SK-N-SH treated with all-trans-retinoic acid at 6 μM for 48 hours (cell line): ENCODE measurements around the gene SDR9C7.

Source experiments
- CSDC2 ChIP-seq: fragments of 250-450 bp; sonication (Bioruptor Pico); IDR thresholded peaks from 2 replicates; pipeline ENCODE4 v1.5.0; 2020; ENCODE audit warnings: mild to moderate bottlenecking, moderate library complexity
- ESRRG ChIP-seq: fragments of 250-450 bp; sonication (Bioruptor Pico); IDR thresholded peaks from 2 replicates; pipeline ENCODE4 v1.6.1; 2021; ENCODE audit warnings: mild to moderate bottlenecking
- OSR1 ChIP-seq: fragments of 250-450 bp; sonication (Bioruptor Pico); IDR thresholded peaks from 2 replicates; pipeline ENCODE4 v1.8.0; 2022; ENCODE audit warnings: moderate library complexity, mild to moderate bottlenecking, inconsistent platforms
- TOX ChIP-seq: fragments of 250-450 bp; sonication (Bioruptor Pico); IDR thresholded peaks from 2 replicates; pipeline ENCODE4 v1.8.0; 2021; ENCODE audit warnings: mild to moderate bottlenecking, moderate library complexity, borderline replicate concordance
- TF ChIP-seq, protein P1 (sequence below): fragments of 250-450 bp; sonication (Bioruptor Pico); IDR thresholded peaks from 2 replicates; pipeline ENCODE4 v1.8.0; 2021; ENCODE audit warnings: low read depth, mild to moderate bottlenecking, moderate library complexity, borderline replicate concordance
- TF ChIP-seq, protein P2 (sequence below): fragments of 250-450 bp; sonication (Bioruptor Pico); IDR thresholded peaks from 2 replicates; pipeline ENCODE4 v1.5.0; 2020; ENCODE audit warnings: mild to moderate bottlenecking, moderate library complexity

DNA sequence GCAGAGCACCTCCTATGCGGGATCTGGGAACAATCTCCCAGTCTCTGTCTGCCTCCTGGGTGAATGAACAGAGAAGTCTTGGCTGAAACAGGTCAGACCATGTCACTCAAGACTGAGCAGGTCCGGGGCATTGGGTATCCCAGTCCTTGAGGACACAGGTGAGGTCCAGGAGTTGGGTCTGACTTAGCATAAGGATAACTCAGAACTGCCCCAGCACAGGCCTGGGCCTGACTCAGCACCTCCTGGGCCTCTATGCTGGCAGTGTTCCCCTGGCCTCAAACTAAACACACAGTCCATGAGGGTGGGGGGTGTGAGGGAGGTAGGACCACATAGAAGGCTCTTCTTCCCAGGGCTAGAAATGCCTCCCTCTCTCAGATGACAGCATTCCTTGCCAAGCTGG, 1.5 kb upstream of the SDR9C7 start:
- TF ChIP-seq OSR1 (CRISPR knock-in tag) (no peak), TOX (no peak), ESRRG (CRISPR knock-in tag) (no peak), CSDC2 (no peak)
- TF ChIP-seq, protein P1, sequence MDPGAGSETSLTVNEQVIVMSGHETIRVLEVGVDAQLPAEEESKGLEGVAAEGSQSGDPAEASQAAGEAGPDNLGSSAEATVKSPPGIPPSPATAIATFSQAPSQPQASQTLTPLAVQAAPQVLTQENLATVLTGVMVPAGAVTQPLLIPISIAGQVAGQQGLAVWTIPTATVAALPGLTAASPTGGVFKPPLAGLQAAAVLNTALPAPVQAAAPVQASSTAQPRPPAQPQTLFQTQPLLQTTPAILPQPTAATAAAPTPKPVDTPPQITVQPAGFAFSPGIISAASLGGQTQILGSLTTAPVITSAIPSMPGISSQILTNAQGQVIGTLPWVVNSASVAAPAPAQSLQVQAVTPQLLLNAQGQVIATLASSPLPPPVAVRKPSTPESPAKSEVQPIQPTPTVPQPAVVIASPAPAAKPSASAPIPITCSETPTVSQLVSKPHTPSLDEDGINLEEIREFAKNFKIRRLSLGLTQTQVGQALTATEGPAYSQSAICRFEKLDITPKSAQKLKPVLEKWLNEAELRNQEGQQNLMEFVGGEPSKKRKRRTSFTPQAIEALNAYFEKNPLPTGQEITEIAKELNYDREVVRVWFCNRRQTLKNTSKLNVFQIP (CRISPR knock-in tag): no peak
- TF ChIP-seq, protein P2, sequence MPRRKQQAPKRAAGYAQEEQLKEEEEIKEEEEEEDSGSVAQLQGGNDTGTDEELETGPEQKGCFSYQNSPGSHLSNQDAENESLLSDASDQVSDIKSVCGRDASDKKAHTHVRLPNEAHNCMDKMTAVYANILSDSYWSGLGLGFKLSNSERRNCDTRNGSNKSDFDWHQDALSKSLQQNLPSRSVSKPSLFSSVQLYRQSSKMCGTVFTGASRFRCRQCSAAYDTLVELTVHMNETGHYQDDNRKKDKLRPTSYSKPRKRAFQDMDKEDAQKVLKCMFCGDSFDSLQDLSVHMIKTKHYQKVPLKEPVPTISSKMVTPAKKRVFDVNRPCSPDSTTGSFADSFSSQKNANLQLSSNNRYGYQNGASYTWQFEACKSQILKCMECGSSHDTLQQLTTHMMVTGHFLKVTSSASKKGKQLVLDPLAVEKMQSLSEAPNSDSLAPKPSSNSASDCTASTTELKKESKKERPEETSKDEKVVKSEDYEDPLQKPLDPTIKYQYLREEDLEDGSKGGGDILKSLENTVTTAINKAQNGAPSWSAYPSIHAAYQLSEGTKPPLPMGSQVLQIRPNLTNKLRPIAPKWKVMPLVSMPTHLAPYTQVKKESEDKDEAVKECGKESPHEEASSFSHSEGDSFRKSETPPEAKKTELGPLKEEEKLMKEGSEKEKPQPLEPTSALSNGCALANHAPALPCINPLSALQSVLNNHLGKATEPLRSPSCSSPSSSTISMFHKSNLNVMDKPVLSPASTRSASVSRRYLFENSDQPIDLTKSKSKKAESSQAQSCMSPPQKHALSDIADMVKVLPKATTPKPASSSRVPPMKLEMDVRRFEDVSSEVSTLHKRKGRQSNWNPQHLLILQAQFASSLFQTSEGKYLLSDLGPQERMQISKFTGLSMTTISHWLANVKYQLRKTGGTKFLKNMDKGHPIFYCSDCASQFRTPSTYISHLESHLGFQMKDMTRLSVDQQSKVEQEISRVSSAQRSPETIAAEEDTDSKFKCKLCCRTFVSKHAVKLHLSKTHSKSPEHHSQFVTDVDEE (CRISPR knock-in tag): no peak
